ENCODE results near the gene CDK10. TPM values are rescaled to one million over a fixed set of nuclear protein-coding genes. Genes with fewer than 3 reads are reported as not detected.

The CDK10 gene
- total and polyA plus RNA-seq, 9 of the 15 experiments (the other 6 are each of a cell fraction or from before 2014, with no cell fraction given) = 2.0 to 85.1 (median 40.1) TPM

- Histone ChIP-seq H4K20me1 (replicated peaks; ENCODE audit: control insufficient read depth, insufficient read depth, low read length) (peaks cover 33% of the 10 kb centered on the region), H3K4me2 (ENCODE audit: insufficient read depth, low read length) (peak overlapping the region; percentile 94), H3K9me1 (ENCODE audit: control insufficient read depth, insufficient read depth, low read length) (peaks cover 11% of the 10 kb centered on the region), H3K4me1 (replicated peaks in 1 of 2; ENCODE audit: control insufficient read depth in 2 of 2, insufficient read depth in 2 of 2, low read length in 2 of 2) (peaks cover 40 to 81% of the 10 kb centered on the region in 2 experiments), H3K27ac (ENCODE audit: extremely low read depth, low read depth, low read length) (peak overlapping the region; percentile 88), H3K4me3 (peak overlapping the region; percentile 98), H3K9ac (ENCODE audit: insufficient read depth in 1 of 2, low read depth in 2 of 2, low read length in 2 of 2) (peak overlapping the region; percentile 85 to 93), H2AFZ (ENCODE audit: low read depth, low read length) (peak overlapping the region; percentile 82), H3K9me3 (replicated peaks; ENCODE audit: control insufficient read depth, insufficient read depth, low read depth, low read length) (no peaks in the 10 kb centered on the region), H3K79me2 (ENCODE audit: control insufficient read depth, insufficient read depth, low read length) (peaks cover 36% of the 10 kb centered on the region), H3K27me3 (ENCODE audit: control insufficient read depth in 2 of 2, insufficient read depth in 2 of 2, low read length in 2 of 2) (no peaks in the 10 kb centered on the region), H3K36me3 (ENCODE audit: control insufficient read depth, insufficient read depth, low read length) (peaks cover 57% of the 10 kb centered on the region)
- ATAC-seq (peak; percentile 18), FAIRE-seq (no peak), DNase-seq (ENCODE audit: extremely low read depth in 1 of 4, low spot score in 3 of 4) (peak in 2 of 4 experiments; percentile 61)
- in situ Hi-C loops (cut with MboI) = no loop called here
- 4% methylated on average over 9 of the region's 29 CpGs for WGBS (ENCODE audit: insufficient coverage, low coverage, missing lambda C conversion rate)
- BruUV-seq (replicated peaks) = no TSS peak
- intact Hi-C loops (cut with micrococcal nuclease) = no loop called here
- POLR2A ChIA-PET = interaction anchor here (0.6 to 5.7 kb wide), 3 partner anchors 9 to 155 kb away, joined by 3 to 45 read pairs (median 6); no protein-coding TSS in a partner anchor
- CTCF ChIA-PET (ENCODE audit: low intra/inter-chr PET ratio) = no interaction called here
- TF ChIP-seq JUND (IDR thresholded peaks at IDR 0.05; ENCODE audit: borderline replicate concordance, low read depth, low read length) (no peak), JUND (tag; IDR thresholded peaks at IDR 0.05; ENCODE audit: borderline replicate concordance, low read depth, low read length) (no peak), STAT6 (CRISPR knock-in tag; IDR thresholded peaks at IDR 0.05) (peak; percentile 84; the same call in 1 of the 2 replicates), ZNF24 (IDR thresholded peaks at IDR 0.05) (no peak), ZNF717 (CRISPR knock-in tag; IDR thresholded peaks at IDR 0.05) (no peak), ZC3H4 (CRISPR knock-in tag; IDR thresholded peaks at IDR 0.05; ENCODE audit: borderline replicate concordance) (0 out of 2 replicates have a peak, but pooled peaks have one; percentile 26), KLF1 (tag; IDR thresholded peaks at IDR 0.05) (no peak), EZH2 (IDR thresholded peaks at IDR 0.05; ENCODE audit: borderline replicate concordance, low read depth, low read length) (no peak), FOXJ3 (CRISPR knock-in tag; IDR thresholded peaks at IDR 0.05) (no peak), MNT (conservative IDR thresholded peaks at IDR 0.05) (no peak), ZNF143 (CRISPR knock-in tag; IDR thresholded peaks at IDR 0.05) (no peak), THAP12 (CRISPR knock-in tag; IDR thresholded peaks at IDR 0.05) (no peak), NONO (IDR thresholded peaks at IDR 0.05; ENCODE audit: low read depth in 2 of 2, low read length in 1 of 2) (no peak), KAT8 (IDR thresholded peaks at IDR 0.05; ENCODE audit: low read depth) (no peak), JUN (IDR thresholded peaks at IDR 0.05; ENCODE audit: borderline replicate concordance, low read depth, low read length) (no peak), JUN (CRISPR knock-in tag; IDR thresholded peaks at IDR 0.05; ENCODE audit: borderline replicate concordance) (no peak), ADNP (tag; IDR thresholded peaks at IDR 0.05) (no peak), NFYB (IDR thresholded peaks at IDR 0.05; ENCODE audit: extremely low read depth, insufficient read length) (no peak)
These were observed 34.0 kb downstream of the CDK10 start for GRCh38 chr16:89720551-89720812.
